Measurements from ENCODE around the gene CYBA. TPM values are rescaled to one million over a fixed set of nuclear protein-coding genes. Genes with fewer than 3 reads are reported as not detected.

CYBA gene
- total RNA-seq, 2 donors from 2014 or later, result 82.0 to 132 TPM

GRCh38 chr16:88631384-88631783, 19.5 kb downstream of the CYBA start:
- Histone ChIP-seq H3K27ac (no peak overlapping the region), H3K9me3 (no peaks in the 10 kb centered on the region), H3K4me3 (no peak overlapping the region), H3K36me3 (peaks cover 47% of the 10 kb centered on the region), H3K27me3 (no peaks in the 10 kb centered on the region), H3K4me1 (peaks cover 0 to 20% of the 10 kb centered on the region in 2 donors)
- no peak for TF ChIP-seq CTCF (IDR thresholded peaks at IDR 0.05)
- no peak for DNase-seq (ENCODE audit: low spot score)

- no peak for TF ChIP-seq CTCF (IDR thresholded peaks at IDR 0.05)
- peaks cover 0 to 20% of the 10 kb centered on the region in 2 donors for H3K4me1 ChIP-seq
- H3K27me3 ChIP-seq, result no peaks in the 10 kb centered on the region
- no peaks in the 10 kb centered on the region for H3K9me3 ChIP-seq
- DNase-seq (ENCODE audit: low spot score), result no peak
- H3K36me3 ChIP-seq, result peaks cover 51% of the 10 kb centered on the region
- H3K4me3 ChIP-seq, result no peak overlapping the region
- H3K27ac ChIP-seq, result peak overlapping the region in 1 of 2 donors; percentile 29
Observed at GRCh38 chr16:88630941-88631340, 19.9 kb downstream of the CYBA start.

- Histone ChIP-seq H3K27ac (no peak overlapping the region), H3K4me3 (no peak overlapping the region), H3K9me3 (no peaks in the 10 kb centered on the region), H3K36me3 (peaks cover 55% of the 10 kb centered on the region), H3K4me1 (peaks cover 0 to 20% of the 10 kb centered on the region in 2 donors), H3K27me3 (no peaks in the 10 kb centered on the region)
- DNase-seq (ENCODE audit: low spot score), result no peak
- TF ChIP-seq CTCF (IDR thresholded peaks at IDR 0.05), result no peak
Observed at GRCh38 chr16:88630433-88630832, 20.4 kb downstream of the CYBA start.

- no peak for DNase-seq (ENCODE audit: low spot score)
- H3K36me3 ChIP-seq, result peaks cover 61% of the 10 kb centered on the region
- H3K4me3 ChIP-seq, result no peak overlapping the region
- no peak overlapping the region for H3K27ac ChIP-seq
- peaks cover 0 to 17% of the 10 kb centered on the region in 2 donors for H3K4me1 ChIP-seq
- TF ChIP-seq CTCF (IDR thresholded peaks at IDR 0.05), result no peak
- no peaks in the 10 kb centered on the region for H3K27me3 ChIP-seq
- no peaks in the 10 kb centered on the region for H3K9me3 ChIP-seq
Observed at GRCh38 chr16:88629835-88630234, 21.0 kb downstream of the CYBA start.

GRCh38 chr16:88628512-88628974, 22.3 kb downstream of the CYBA start:
- Histone ChIP-seq H3K36me3 (peaks cover 74% of the 10 kb centered on the region), H3K4me1 (peaks cover 0 to 4% of the 10 kb centered on the region in 2 donors), H3K9me3 (no peaks in the 10 kb centered on the region), H3K4me3 (no peak overlapping the region), H3K27ac (peak overlapping the region in 1 of 2 donors; percentile 53), H3K27me3 (no peaks in the 10 kb centered on the region)
- no peak for DNase-seq (ENCODE audit: low spot score)
- peak in 1 of 2 donors; percentile 61 for TF ChIP-seq CTCF (IDR thresholded peaks at IDR 0.05)
